HG02623 (cell line): ENCODE results near the gene OR1Q1.
"Not testable (repeated sequence)": the region's sequence is repeated elsewhere in the genome, so short reads cannot be mapped to it uniquely, and the experiment has no call there.

Experiments used
- ATAC-seq: cut with Tn5 transposase; IDR thresholded peaks from one replicate; pipeline ENCODE4 v1.9.1; 2021; ENCODE audit warnings: moderate library complexity; ENCODE audit not compliant: unreplicated experiment

The OR1Q1 gene

GRCh38 chr9:122614362-122614761 is at the start of gene OR1Q1:
Gene OR1Q1 (plus strand): TSS chr9:122614738. CDS start chr9:122614738, 0 bp downstream.
- ATAC-seq: no peak

GRCh38 chr9:122567901-122568300 is 46.6 kb upstream of the OR1Q1 start:
- no peak for ATAC-seq

- no peak for ATAC-seq
Measured at GRCh38 chr9:122572456-122572855, 42.1 kb upstream of the OR1Q1 start.

- ATAC-seq: no peak
Measured at GRCh38 chr9:122579874-122580273, 34.7 kb upstream of the OR1Q1 start.

- no peak for ATAC-seq
Measured at GRCh38 chr9:122580360-122580759, 34.2 kb upstream of the OR1Q1 start.

GRCh38 chr9:122583284-122583683 is 31.3 kb upstream of the OR1Q1 start, which contains the start of gene OR1L8:
Gene OR1L8 (minus strand): TSS chr9:122583384. CDS start chr9:122568477, 14,907 bp downstream.
- not testable (repeated sequence) for ATAC-seq

- ATAC-seq: no peak
Measured at GRCh38 chr9:122605691-122606090, 8.8 kb upstream of the OR1Q1 start.

- no peak for ATAC-seq
Measured at GRCh38 chr9:122606587-122606986, 8.0 kb upstream of the OR1Q1 start.

- no peak for ATAC-seq
Measured at GRCh38 chr9:122609804-122610203, 4.7 kb upstream of the OR1Q1 start.

- ATAC-seq: no peak
Measured at GRCh38 chr9:122619996-122620395, 5.5 kb downstream of the OR1Q1 start.

GRCh38 chr9:122642226-122642625 is 27.7 kb downstream of the OR1Q1 start:
- no peak for ATAC-seq

GRCh38 chr9:122656378-122656777 is 41.8 kb downstream of the OR1Q1 start:
- ATAC-seq: no peak

GRCh38 chr9:122657527-122657926 is 43.0 kb downstream of the OR1Q1 start, which contains the start of gene OR1B1:
Gene OR1B1 (minus strand): TSS chr9:122657627.
- ATAC-seq: no peak

- no peak for ATAC-seq
Measured at GRCh38 chr9:122661416-122661815, 46.9 kb downstream of the OR1Q1 start, which contains the start of gene OR1L1. Gene OR1L1 (plus strand): TSS chr9:122661716. CDS start chr9:122661716, 0 bp downstream.
